Panc1 (cell line): ENCODE results near the gene GPC3. TPM values are rescaled to one million over a fixed set of nuclear protein-coding genes. Genes with fewer than 3 reads are reported as not detected.
A peak's percentile ranks its signal among the peaks of the same experiment; 100 is the strongest.

Source experiments
- ATAC-seq: fragments of 200-7000 bp; cut with Tn5 transposase; 2 replicates; pipeline ENCODE4 v1.9.1; 2020; ENCODE audit warnings: mild to moderate bottlenecking, moderate library complexity
- BruUV-seq: library from RNA; stranded (reverse); fragments of 400-500 nt; replicated peaks from 2 replicates; lab custom pipeline; 2021; lab: Mats Ljungman, UMichigan
- CTCF ChIA-PET: fragments of 300-600 bp; sonication (Branson Sonifier 250); formaldehyde crosslinking; loops from one replicate; lab custom pipeline; 2022; ENCODE audit warnings: antibody characterized with exemption; lab: Charles Lee
- POLR2A ChIA-PET: fragments of 300-600 bp; sonication (Branson Sonifier 250); formaldehyde crosslinking; loops from one replicate; lab custom pipeline; 2022; ENCODE audit warnings: antibody characterized with exemption; lab: Charles Lee
- DNase-seq: peaks from one replicate; pipeline ENCODE4 v3.0.0-alpha.2; 2010; ENCODE audit warnings: low read depth, low spot score
- H3K27ac ChIP-seq: 2 replicates; pipeline ENCODE4 v1.5.1; 2011; ENCODE audit warnings: mild to moderate bottlenecking, low read length, inconsistent platforms
- H3K27me3 ChIP-seq: fragments of 200-500 bp; sonication (Bioruptor generic); 2 replicates; pipeline ENCODE4 v1.6.0; 2014; ENCODE audit warnings: low read length, inconsistent platforms; ENCODE audit not compliant: control insufficient read depth, insufficient read depth
- H3K36me3 ChIP-seq: fragments of 200-500 bp; sonication (Bioruptor generic); 2 replicates; pipeline ENCODE4 v1.5.1; 2014; ENCODE audit warnings: inconsistent platforms, mild to moderate bottlenecking, low read length, moderate library complexity; ENCODE audit not compliant: control insufficient read depth, insufficient read depth
- H3K4me1 ChIP-seq: 2 replicates; pipeline ENCODE4 v1.5.1; 2011; ENCODE audit warnings: inconsistent platforms, mild to moderate bottlenecking, low read length, moderate library complexity; ENCODE audit not compliant: control insufficient read depth, insufficient read depth
- H3K4me3 ChIP-seq, 2 experiments: 2 replicates each; pipeline ENCODE4 v1.5.1; 2011 to 2012; ENCODE audit warnings: low read depth in 2 of 2, low read length in 2 of 2, mild to moderate bottlenecking in 2 of 2, inconsistent platforms in 1 of 2, moderate library complexity in 1 of 2
- H3K9me3 ChIP-seq: fragments of 200-500 bp; sonication (Bioruptor generic); 2 replicates; pipeline ENCODE4 v1.5.1; 2014; ENCODE audit warnings: low read depth, mild to moderate bottlenecking, inconsistent platforms, low read length, moderate library complexity; ENCODE audit not compliant: control insufficient read depth, insufficient read depth
- CTCF ChIP-seq: fragments of 450-650 bp; IDR thresholded peaks from 2 replicates; pipeline ENCODE4 v1.5.1; 2017; ENCODE audit warnings: mild to moderate bottlenecking
- POLR2AphosphoS5 ChIP-seq: IDR thresholded peaks from 2 replicates; pipeline ENCODE4 v1.6.1; 2012; ENCODE audit warnings: mild to moderate bottlenecking, low read depth, low read length, moderate library complexity
- REST ChIP-seq, 2 experiments: IDR thresholded peaks; 2 replicates each; pipeline ENCODE4 v1.6.1; 2011 to 2012; ENCODE audit warnings: low read depth in 2 of 2, control low read depth in 1 of 2, low read length in 1 of 2, mild to moderate bottlenecking in 1 of 2, moderate library complexity in 1 of 2; ENCODE audit not compliant: insufficient read depth in 1 of 2
- SIN3A ChIP-seq: IDR thresholded peaks from 2 replicates; pipeline ENCODE4 v1.6.1; 2012; ENCODE audit warnings: low read depth, mild to moderate bottlenecking, low read length, moderate library complexity, borderline replicate concordance; ENCODE audit not compliant: insufficient read depth
- TCF7L2 ChIP-seq: IDR thresholded peaks from 2 replicates; pipeline ENCODE4 v1.6.1; 2011; ENCODE audit warnings: mild to moderate bottlenecking, low read depth, low read length, inconsistent platforms
- in situ Hi-C: cut with HindIII; loops from 2 replicates; pipeline ENCODE4 v1.10.0; 2016; ENCODE audit warnings: low sequenced_read_pairs, low pct_unique_long_range_greater_than_20kb
- intact Hi-C: fragments of 100-400 bp; cut with micrococcal nuclease; formaldehyde crosslinking; loops from one replicate; pipeline ENCODE4 v1.10.0; 2022; ENCODE audit not compliant: unreplicated experiment
- total RNA-seq: library from RNA; stranded (reverse); gene quantifications from one replicate; pipeline ENCODE4 v1.2.1, GENCODE V29; 2021; ENCODE audit not compliant: unreplicated experiment

Gene GPC3
- total RNA-seq, 1 experiment from 2014 or later, result 0.95 TPM

GRCh38 chrX:133745349-133745748 is 240.0 kb downstream of the GPC3 start:
- CTCF ChIA-PET, result no interaction called here
- in situ Hi-C loops, result no loop called here

GRCh38 chrX:133742602-133743305 is 242.6 kb downstream of the GPC3 start:
- DNase-seq, result no peak
- Histone ChIP-seq H3K9me3 (no peaks in the 10 kb centered on the region), H3K36me3 (no peaks in the 10 kb centered on the region), H3K4me3 (no peak overlapping the region), H3K4me1 (no peaks in the 10 kb centered on the region), H3K27ac (no peak overlapping the region), H3K27me3 (no peaks in the 10 kb centered on the region)
- in situ Hi-C loops, result no loop called here
- no TSS peak for BruUV-seq
- intact Hi-C loops, result no loop called here
- no peak for TF ChIP-seq CTCF
- no peak for TF ChIP-seq TCF7L2
- TF ChIP-seq SIN3A, result no peak
- no peak for TF ChIP-seq REST (IDR thresholded peaks at IDR 0.05; ENCODE audit: insufficient read depth in 1 of 2, low read depth in 2 of 2, low read length in 1 of 2)
- TF ChIP-seq POLR2AphosphoS5, result no peak
- ChIA-PET CTCF (no interaction called here), POLR2A (no interaction called here)
- no peak for ATAC-seq

More at GRCh38 chrX:133745349-133745748, 240.0 kb downstream of the GPC3 start:
- Histone ChIP-seq H3K4me1 (no peaks in the 10 kb centered on the region), H3K36me3 (no peaks in the 10 kb centered on the region), H3K9me3 (no peaks in the 10 kb centered on the region), H3K27ac (no peak overlapping the region), H3K27me3 (no peaks in the 10 kb centered on the region), H3K4me3 (no peak overlapping the region)
- intact Hi-C loops, result no loop called here
- ATAC-seq (no peak), DNase-seq (no peak)
- POLR2A ChIA-PET, result no interaction called here
- no TSS peak for BruUV-seq
- TF ChIP-seq CTCF (peak; percentile 15; the same call in 1 of the 2 replicates), TCF7L2 (no peak)
